ENCODE data around the gene ANO1.

The ANO1 gene

GRCh38 chr11:70105369-70105754 is 27.2 kb downstream of the ANO1 start:
- no peak for TF ChIP-seq TEAD4 (IDR thresholded peaks at IDR 0.05)
- no peak for TF ChIP-seq CEBPB (IDR thresholded peaks at IDR 0.05)
- no peak for TF ChIP-seq REST (IDR thresholded peaks at IDR 0.05; ENCODE audit: low read depth)
- no peak for TF ChIP-seq NFIC (IDR thresholded peaks at IDR 0.05)
- TF ChIP-seq FOXM1 (IDR thresholded peaks at IDR 0.05; ENCODE audit: borderline replicate concordance, low read depth): no peak
- TF ChIP-seq CREB1 (IDR thresholded peaks at IDR 0.05; ENCODE audit: low read depth): no peak
- TF ChIP-seq ZBTB7A (IDR thresholded peaks at IDR 0.05; ENCODE audit: low read depth): no peak
- no peak for TF ChIP-seq EGR1 (IDR thresholded peaks at IDR 0.05)
- TF ChIP-seq YY1 (IDR thresholded peaks at IDR 0.05; ENCODE audit: low read depth): no peak
- no peak for TF ChIP-seq TCF12 (IDR thresholded peaks at IDR 0.05; ENCODE audit: low read depth)
- TF ChIP-seq RAD21 (IDR thresholded peaks at IDR 0.05; ENCODE audit: low read depth): no peak
- no peak for TF ChIP-seq TAF1 (IDR thresholded peaks at IDR 0.05; ENCODE audit: low read depth)
- TF ChIP-seq USF1 (IDR thresholded peaks at IDR 0.05): no peak
- no peak for TF ChIP-seq EP300 (IDR thresholded peaks at IDR 0.05; ENCODE audit: borderline replicate concordance)
- no peak for TF ChIP-seq MAX (IDR thresholded peaks at IDR 0.05)

- TF ChIP-seq NFIC (IDR thresholded peaks at IDR 0.05) (0 out of 2 replicates have a peak, but pooled peaks have one; percentile 24), CREB1 (IDR thresholded peaks at IDR 0.05; ENCODE audit: low read depth) (no peak), TAF1 (IDR thresholded peaks at IDR 0.05; ENCODE audit: low read depth) (no peak), EGR1 (IDR thresholded peaks at IDR 0.05) (peak; percentile 11; the same call in 1 of the 2 replicates), EP300 (IDR thresholded peaks at IDR 0.05; ENCODE audit: borderline replicate concordance) (no peak), REST (IDR thresholded peaks at IDR 0.05; ENCODE audit: low read depth) (no peak), CEBPB (IDR thresholded peaks at IDR 0.05) (no peak), MAX (IDR thresholded peaks at IDR 0.05) (peak; percentile 61), TCF12 (IDR thresholded peaks at IDR 0.05; ENCODE audit: low read depth) (0 out of 2 replicates have a peak, but pooled peaks have one; percentile 18), ZBTB7A (IDR thresholded peaks at IDR 0.05; ENCODE audit: low read depth) (no peak), USF1 (IDR thresholded peaks at IDR 0.05) (no peak), YY1 (IDR thresholded peaks at IDR 0.05; ENCODE audit: low read depth) (no peak), FOXM1 (IDR thresholded peaks at IDR 0.05; ENCODE audit: borderline replicate concordance, low read depth) (no peak)
Observed at GRCh38 chr11:70105755-70106571, 27.8 kb downstream of the ANO1 start.

GRCh38 chr11:70106757-70107156 is 28.6 kb downstream of the ANO1 start:
- TF ChIP-seq MAX (IDR thresholded peaks at IDR 0.05) (no peak), REST (IDR thresholded peaks at IDR 0.05; ENCODE audit: low read depth) (no peak), FOXM1 (IDR thresholded peaks at IDR 0.05; ENCODE audit: borderline replicate concordance, low read depth) (no peak), USF1 (IDR thresholded peaks at IDR 0.05) (no peak), YY1 (IDR thresholded peaks at IDR 0.05; ENCODE audit: low read depth) (no peak), EP300 (IDR thresholded peaks at IDR 0.05; ENCODE audit: borderline replicate concordance) (no peak)

All from Ishikawa (cell line).